GM21825 (cell line): ENCODE results near the gene RAD9A.
A peak's percentile ranks its signal among the peaks of the same experiment; 100 is the strongest.

Source experiments
- ATAC-seq: cut with Tn5 transposase; IDR thresholded peaks from one replicate; pipeline ENCODE4 v1.9.1; 2021; ENCODE audit warnings: mild to moderate bottlenecking, moderate library complexity; ENCODE audit not compliant: unreplicated experiment

RAD9A gene

DNA sequence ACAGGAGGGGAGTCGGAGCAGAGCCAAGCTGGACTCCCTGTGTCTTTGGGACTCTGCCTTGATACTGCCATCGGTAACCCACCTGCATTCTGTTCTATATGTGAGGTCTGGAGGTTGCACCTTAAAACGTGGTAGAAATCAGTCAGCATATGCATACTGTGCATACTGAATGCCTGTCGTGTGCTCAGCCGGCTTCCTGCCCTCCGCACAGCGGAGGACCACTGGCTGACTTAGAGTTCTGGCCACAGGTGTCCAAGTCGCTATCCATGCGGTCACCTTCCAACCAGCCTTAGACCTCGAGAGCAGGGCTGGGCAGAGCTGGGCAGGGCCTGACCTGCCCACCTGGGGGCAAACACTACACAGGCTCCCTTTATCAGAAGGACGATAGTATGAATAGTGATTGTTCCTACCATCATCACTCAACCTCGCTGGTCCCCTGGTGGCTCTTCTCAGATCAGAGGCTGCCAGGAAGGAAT, 15.9 kb downstream of the RAD9A start:
- no peak for ATAC-seq

DNA sequence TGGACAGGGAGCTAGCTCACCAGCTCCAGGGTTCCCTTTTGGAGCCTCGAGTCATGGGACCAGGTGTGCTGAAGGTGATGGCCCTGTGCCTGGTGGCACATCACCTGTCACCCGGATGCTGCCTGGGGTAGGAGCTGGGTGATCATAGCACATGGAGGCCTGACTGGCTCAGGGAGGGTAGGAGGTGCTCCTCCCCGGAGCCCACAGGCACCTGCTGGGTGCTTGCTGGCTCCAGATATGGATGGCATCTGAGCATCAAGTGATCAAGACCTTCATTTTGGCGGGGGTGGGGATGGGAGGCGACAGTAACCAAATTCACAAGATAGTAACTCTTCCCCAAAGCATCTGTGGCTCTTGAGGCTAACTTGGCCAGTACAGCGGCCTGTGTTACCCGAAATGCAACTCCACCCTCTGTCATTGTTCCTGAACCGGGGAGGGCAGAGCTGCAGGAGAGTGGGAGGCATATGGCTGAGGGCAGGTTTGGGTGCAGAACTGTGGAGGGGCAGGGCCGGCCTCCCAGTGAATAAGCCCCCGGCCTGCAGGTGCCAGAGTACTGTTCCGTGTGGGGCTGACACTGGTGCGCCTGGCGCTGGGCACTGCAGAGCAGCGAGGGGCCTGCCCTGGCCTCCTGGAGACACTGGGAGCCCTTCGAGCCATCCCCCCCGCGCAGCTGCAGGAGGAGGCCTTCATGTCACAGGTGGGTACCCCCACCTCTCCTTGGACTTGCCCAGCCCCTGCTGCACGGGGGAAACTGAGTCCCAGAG, 16.8 kb downstream of the RAD9A start:
- ATAC-seq: peak; percentile 2

DNA sequence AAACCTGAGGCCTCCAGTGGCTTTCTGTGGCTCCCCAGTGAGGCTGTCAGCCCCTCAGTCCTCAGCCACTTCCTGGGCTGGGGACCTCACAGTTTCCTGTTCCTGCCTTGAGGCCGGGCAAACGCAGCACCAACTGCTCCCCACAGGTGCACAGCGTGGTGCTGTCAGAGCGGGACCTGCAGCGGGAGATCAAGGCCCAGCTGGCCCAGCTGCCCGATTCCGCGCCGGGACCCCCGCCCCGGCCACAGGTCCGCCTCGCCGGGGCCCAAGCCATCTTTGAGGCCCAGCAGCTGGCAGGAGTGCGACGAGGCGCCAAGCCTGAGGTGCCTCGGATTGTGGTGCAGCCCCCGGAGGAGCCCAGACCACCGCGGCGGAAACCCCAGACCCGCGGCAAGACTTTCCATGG, 17.5 kb downstream of the RAD9A start:
- peak; percentile 45 for ATAC-seq

DNA sequence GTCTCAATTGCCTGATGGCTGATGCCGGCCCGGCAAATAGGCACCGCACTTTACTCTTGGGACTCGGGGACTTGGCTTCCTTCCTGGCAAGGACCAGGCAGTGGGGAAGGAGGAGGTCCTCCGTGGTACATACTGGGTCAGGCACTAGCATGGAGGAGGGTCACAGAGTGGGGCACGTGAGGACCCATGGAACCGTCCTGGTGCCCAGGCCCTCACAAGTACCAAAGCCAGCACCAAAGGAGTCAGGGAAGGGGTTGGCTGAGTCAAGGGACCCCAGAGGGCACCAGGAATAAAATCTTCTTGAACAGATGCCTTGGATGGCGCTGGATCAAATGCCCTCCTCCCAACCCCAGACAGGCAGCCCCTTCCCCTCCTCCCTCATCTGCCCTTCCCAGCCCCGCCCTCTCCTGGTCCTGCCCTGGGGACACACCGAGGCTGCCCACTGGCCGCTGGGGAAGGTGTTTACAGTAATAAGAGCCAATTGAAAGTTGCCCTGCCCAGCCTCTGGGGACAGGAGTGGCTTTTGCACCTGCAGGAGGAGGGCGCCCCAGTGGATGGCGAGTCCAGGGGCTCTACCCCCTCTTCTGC, 18.1 kb downstream of the RAD9A start:
- ATAC-seq: no peak

DNA sequence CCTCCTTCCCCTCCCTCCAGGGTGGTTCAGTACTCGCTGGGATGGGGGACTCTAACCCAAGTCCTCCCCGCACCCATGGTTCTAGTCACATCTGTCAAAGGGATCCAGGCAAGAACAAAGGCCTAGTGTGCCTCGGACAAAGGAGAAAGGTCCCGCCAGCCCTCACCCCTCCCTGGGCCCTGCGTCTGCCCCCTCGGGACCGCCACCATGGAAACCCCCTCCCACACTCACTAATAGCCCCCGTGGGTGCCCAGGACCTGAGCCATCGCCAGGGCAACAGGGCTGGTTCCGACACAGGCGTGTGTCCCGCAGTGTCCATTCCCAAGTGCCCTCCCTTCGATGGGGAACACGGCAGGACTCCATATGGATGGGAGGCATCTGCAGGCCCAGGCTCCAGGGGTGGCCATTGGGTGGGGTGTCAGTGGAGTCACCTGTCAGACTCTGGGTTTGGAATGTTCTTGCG, 18.6 kb downstream of the RAD9A start:
- no peak for ATAC-seq

DNA sequence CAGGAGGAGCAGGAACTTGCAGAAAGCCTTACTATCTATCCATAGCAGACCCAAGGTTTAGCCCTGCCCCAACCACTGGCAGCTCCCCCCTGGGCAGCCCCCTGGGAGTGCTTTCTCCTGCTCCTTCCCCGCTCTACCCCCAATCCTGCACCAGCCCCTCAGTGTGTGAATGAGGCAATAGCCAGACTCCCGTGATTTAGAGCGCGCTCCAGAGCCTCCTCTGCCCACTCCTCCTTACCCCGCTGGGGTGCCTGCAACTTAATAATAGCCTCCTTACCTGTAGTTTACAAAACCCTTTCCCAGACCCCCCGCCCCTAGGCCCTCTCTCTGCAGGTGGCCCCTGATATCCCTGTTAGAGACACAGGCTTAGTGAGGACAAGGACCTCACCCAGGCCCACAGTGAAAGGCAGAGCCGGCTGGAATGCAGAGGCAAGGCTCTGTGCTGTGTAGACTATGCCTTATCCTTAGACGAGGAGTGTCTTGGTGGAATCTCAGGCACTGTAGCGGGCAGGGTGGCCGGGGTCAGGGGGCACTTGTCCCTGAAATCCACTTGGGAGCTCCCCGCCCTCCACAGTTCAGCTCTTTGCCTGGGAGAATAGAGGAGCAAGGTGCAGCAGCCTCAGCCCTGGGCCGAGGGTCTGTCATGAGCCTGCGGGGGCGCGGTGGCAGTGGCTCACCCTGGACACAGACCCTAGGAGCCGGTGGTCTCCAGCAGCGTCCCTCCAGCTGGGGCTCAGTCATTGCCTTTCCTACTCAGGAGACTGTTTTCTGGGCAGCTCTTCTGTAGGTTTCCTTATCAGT, 19.4 kb downstream of the RAD9A start:
- ATAC-seq: no peak

DNA sequence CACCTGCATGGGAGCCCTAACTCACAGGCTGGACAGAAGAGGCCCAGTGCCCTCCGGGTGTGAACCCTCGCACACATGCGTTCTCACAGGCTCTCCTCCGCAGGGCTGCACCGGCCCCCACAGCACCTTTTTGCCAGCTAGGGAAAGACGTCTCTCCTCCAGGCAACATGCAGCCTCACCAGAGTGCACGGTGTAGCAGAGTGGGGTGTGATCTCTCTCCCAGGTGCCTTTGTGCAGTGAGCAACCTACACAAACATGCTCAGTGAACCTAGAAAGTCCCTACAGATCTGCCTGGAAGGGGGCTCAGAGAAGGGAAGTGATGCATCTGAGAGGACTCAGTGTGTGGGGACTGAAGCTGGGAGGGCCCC, 20.0 kb downstream of the RAD9A start:
- ATAC-seq: no peak

DNA sequence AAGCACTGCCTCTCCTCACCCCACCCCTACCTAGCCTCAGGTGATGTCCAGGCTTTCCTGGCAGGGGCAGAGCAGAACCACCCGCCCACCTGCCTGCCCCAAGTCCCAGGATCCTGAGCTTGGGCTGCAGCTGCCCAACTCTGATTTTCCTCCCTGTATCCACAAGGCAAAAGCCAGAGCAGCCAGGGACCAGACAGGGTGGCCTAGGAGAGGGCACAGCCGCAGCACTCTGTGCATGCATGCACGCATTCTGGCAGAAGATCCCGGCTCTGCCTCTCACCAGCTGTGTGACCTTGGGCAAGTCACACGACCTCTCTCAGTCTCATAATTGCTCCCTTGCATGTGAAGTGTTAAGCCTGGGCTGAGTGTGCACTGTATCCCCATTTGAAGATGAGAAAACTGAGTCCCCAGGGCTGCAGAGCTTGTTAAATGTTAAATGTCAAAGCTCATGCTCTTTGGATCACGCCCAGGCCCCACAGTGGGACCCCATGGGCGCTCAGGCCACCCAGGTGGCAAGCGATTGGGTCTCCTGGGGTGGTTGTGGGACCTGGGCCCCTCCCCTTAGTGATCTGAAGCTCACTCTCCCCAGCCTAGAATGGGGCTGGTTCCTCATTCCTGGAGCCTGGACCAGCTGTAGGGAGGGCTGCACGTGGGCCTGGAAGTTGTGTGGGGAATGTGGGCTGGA, 20.9 kb downstream of the RAD9A start:
- ATAC-seq: no peak

DNA sequence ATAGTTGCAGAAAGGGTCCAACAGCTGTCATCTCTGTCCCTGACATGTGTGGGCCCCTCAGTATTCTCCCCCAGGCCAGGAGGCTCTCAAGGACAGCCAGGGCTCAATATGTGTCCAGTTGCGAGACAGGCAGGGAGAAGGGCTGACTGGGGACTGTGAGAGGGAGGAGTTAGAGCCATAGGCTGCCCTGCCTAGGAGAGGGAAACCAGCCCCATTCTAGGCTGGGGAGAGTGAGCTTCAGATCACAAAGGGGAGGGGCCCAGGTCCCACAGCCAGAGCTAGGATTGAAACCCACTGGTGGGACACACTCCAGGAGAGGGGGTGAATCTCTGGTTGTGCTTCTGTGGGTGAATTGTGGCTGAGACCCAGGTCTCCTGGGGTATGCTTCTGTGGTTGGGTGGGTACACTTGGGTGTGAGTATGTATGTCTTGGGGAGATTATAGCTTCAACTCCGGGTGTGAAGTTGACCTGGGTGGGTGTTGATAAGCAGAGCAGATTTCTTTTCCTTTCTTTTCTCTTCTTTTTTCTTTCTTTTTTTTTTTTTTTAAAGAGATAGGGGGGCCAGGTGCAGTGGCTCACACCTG, 21.6 kb downstream of the RAD9A start:
- no peak for ATAC-seq

DNA sequence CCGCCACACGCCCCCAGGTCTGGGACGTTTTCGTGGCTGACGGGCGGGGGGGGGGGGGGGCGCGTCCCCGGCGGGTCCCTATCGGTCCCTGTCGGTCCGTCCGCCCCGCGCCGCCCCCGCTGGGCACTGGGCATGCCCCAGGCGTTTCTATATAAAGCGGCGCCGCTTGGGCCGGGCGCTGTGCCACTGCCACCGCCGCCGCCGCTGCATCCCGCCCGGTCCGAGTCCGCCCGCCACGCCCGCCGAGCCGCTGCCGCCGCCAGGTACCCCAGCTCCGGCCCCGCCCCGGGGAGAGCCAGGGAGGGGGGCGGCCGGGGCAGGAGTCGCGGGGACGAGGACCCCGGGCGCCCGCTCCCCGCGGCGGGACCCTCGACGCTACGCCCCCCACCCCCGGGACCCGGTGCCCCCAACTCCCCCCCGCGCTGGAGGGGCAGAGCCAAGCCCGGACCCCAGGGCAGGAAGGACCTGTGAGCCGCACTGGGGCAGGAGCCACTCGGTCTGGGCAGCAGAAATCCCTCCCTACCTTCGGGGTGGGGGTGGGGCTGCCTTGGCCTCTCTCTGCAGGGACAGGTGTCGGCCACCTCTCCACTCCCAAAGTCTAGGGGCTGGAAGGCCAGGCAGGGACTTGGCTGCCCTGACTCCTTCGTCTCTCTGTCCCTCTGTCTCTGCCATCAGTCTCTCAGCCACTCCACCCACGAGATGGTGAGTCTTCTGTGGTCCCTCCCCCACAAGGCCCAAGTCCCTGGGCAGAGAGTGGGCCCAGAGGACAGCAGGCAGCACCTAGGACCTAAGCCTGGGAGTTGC, 23.9 kb downstream of the RAD9A start, which contains the start of gene CARNS1:
Gene CARNS1 (plus strand): TSS at position 178 of the 804 bp plus-strand sequence. CDS start 522 bp downstream, at position 700.
- ATAC-seq: no peak

DNA sequence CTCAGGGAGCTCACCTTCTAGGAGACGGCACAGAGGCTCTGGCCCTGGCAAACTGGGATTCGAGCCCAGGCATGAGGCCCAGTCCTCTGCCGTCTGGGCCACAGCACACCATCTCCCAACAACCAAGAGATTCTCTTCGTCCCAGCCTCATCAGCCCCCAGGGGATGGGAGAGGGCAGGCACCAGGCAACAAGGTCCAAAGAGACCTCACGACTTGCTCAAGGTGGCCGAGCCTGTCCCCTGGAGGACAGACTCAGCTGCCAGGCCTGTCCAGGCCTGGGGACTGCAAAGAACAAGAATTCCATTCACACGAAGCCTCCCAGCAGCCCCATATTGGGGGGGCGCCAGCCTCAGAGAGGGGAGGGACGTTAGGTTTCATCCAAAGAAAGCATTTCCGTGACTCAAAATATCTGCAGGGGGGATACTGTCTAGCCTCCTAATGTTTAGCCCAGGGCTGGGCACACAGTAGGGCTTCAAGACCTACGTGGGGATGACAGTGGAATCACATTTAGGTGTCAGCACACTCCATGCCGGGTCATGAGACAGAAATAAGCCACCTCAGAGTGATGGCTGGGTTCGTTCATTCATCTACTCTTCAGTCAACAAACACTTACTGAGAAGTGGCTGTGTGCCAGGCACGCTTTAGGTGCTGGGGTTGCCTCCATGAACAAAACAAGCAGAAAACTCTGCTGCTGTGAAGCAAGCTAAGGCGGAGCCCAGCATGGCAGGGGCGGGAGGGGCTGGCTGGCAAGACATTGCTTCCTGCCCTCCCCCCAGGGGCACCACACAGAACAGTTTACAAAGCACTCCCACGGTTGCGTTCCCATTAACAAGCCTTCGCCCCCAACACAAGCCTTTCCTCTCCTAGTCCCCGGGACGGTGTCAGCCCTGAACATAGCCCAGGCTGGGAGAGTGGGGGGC, 24.9 kb downstream of the RAD9A start:
- ATAC-seq: no peak

DNA sequence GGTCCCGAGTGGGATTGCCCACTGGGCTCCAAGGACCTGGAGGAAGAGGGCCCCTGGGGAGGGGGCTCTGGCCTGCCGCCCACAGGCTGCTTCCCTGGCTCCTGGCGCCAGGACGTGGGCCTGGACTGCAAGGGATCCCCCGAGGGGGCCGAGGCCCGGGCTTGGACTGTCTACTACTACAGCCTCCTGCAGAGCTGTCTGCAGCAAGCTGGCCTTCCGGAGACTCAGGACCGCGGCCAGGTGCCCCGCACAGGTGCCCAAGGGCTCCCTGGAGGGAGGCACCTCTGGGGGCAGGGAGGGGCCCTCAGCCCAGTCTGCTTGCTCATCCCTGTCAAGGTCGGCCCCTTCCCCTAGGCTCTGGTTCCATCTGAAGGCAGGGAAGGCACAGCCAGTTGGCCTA, 25.6 kb downstream of the RAD9A start:
- no peak for ATAC-seq

DNA sequence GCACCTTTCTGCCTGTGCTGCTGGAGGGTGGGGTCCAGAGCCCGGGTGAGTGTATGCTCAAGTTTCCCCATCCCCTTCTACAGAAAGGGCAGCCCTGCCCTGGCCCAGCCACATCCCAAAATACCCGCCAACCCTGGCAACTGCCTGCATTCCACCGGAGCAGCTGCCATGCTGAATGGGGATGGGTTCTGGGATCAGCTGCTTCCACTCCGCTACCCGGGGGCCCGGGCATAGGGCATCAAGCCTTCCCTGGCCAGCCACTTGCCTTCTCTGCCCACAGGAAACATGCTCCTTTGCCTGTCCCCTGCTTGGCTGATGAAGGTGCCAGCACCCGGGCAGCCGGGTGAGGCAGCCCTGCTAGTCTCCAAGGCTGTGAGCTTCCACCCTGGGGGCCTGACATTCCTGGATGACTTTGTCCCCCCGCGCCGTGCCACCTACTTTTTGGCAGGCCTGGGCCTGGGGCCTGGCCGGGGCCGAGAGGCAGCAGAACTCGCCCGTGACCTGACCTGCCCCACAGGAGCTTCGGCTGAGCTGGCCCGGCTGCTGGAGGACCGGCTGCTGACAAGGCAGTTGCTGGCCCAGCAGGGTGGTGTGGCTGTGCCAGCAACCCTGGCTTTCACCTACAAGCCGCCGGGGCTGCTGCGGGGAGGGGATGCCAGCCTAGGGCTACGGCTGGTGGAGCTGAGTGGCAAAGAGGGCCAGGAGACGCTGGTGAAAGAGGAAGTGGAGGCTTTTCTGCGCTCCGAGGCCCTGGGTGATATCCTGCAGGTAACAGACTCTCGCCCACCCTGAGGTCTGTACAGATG, 26.9 kb downstream of the RAD9A start:
- no peak for ATAC-seq

DNA sequence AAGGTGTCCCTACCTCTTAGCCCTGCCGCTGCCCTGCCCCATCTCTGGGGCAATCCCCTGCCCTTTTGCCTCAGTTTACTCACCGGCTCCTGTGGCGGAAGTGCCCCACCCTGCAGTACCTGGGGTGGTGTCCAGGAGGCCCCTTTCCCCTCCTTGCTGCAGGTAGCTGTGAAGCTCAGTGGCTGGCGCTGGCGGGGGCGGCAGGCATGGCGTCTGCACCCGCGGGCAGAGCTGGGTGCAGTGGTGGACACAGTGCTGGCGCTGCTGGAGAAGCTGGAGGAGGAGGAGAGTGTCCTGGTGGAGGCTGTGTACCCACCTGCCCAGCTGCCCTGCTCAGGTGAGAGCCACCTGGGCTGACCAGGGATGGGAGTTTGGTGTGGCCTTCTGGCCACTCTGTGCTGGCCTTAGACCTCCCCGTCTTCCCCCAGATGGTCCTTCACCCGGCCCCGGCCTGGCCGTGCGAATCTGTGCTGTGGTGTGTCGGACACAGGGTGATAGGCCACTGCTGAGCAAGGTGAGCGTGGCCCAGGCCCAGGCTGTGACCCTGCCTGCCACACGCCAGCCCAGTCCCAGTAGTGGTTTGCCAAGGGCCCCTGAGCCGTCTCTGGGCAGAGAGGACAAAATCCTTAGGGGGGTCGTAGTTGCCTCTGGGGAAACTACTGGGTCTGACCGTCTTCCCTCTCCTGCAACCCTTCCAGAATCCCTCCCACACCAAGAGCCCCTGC, 27.7 kb downstream of the RAD9A start:
- ATAC-seq: no peak

DNA sequence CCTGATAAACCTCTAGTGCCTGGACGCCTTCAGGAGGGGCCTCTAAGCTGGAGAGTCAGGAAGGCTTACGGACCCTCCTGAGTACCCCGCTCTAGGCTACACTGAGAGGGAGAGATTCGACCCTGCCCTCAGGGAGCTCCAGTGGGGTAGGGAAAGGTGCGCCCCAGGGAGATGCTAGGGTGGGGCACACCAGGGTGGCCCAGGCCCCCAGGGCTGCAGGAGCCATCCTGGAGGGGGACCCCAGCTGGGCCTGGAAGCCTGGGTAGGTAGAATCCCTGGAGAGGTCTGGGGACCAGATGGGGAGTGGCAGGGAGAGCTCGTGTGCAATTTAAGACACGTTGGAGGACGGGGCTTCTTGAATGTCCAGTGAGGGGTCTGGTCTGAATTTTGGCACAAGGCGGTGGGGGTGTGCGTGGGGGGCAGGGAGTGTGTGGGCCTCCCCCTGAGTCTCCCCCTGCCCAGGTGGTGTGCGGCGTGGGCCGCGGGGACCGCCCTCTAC, 28.4 kb downstream of the RAD9A start:
- ATAC-seq: no peak

DNA sequence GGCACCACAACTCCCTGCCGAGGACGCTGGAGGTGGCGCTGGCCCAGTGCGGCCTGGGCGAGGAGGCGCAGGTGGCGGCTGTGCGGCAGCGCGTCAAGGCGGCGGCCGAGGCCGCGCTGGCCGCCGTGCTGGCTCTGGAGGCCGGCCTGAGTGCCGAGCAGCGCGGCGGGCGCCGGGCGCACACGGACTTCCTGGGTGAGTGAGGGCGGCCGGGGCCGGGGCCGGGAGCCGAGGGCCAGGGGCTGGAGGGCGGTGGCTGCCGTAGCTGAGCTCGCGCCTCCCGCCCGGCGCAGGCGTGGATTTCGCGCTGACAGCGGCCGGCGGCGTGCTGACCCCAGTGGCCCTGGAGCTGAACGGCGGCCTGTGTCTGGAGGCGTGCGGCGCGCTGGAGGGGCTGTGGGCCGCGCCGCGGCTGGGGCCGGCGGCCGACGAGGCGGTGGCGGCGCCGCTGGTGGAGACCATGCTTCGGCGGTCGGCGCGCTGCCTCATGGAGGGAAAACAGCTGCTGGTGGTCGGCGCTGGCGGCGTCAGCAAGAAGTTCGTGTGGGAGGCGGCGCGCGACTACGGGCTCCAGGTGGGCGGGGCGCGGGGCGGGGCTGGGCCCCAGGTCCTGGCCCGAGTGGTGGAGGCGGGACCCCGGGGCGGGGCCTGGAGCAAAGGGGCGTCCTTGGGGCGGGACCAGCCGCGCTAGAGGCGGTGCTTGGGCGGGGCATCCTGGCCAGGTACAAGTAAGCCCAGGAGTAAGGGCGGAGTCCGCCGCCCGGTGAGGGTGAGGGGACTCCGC, 29.1 kb downstream of the RAD9A start:
- ATAC-seq: peak; percentile 68
